Activated CD8-positive, alpha-beta T cell treated with anti-CD3 and anti-CD28 coated beads, Interleukin-2, amount 10 ng/mL, durations not matched to agents 7 days and 5 days (primary cell): ENCODE results near the gene CDK15. TPM values are rescaled to one million over a fixed set of nuclear protein-coding genes. Genes with fewer than 3 reads are reported as not detected.

Experiments
- ATAC-seq: fragments of 150-1000 bp; cut with Tn5 transposase; one replicate; pipeline ENCODE4 v1.10.0; 2021; ENCODE audit warnings: moderate library complexity
- CTCF ChIA-PET: fragments of 350-600 bp; sonication (Branson Sonifier 250); formaldehyde crosslinking; loops from one replicate; lab custom pipeline; 2021; ENCODE audit warnings: antibody characterized with exemption; lab: Charles Lee
- POLR2A ChIA-PET: fragments of 350-600 bp; sonication (Branson Sonifier 250); formaldehyde crosslinking; loops from one replicate; lab custom pipeline; 2021; ENCODE audit warnings: antibody characterized with exemption; lab: Charles Lee
- DNase-seq: peaks from one replicate; pipeline ENCODE4 v3.0.0-alpha.2; 2020
- H3K27ac Mint-ChIP-seq: one replicate; pipeline ENCODE4 v1.8.0; 2021; ENCODE audit warnings: mild to moderate bottlenecking, mixed read lengths
- H3K27me3 Mint-ChIP-seq: one replicate; pipeline ENCODE4 v1.8.0; 2021; ENCODE audit warnings: low read depth, mixed read lengths
- H3K36me3 Mint-ChIP-seq: one replicate; pipeline ENCODE4 v1.8.0; 2021; ENCODE audit warnings: low read depth, mixed read lengths
- H3K4me1 Mint-ChIP-seq: one replicate; pipeline ENCODE4 v1.8.0; 2021; ENCODE audit warnings: low read depth, mixed read lengths
- H3K4me3 Mint-ChIP-seq: one replicate; pipeline ENCODE4 v1.8.0; 2021; ENCODE audit warnings: mild to moderate bottlenecking, mixed read lengths
- H3K9me3 Mint-ChIP-seq: one replicate; pipeline ENCODE4 v1.8.0; 2022; ENCODE audit warnings: mixed read lengths; ENCODE audit not compliant: insufficient read depth
- total RNA-seq, 2 experiments: library from RNA; stranded (reverse); gene quantifications; one replicate each; pipeline ENCODE4 v1.2.3, GENCODE V29; 2021

The CDK15 gene
- total RNA-seq, 2 experiments from 2014 or later: not detected

DNA sequence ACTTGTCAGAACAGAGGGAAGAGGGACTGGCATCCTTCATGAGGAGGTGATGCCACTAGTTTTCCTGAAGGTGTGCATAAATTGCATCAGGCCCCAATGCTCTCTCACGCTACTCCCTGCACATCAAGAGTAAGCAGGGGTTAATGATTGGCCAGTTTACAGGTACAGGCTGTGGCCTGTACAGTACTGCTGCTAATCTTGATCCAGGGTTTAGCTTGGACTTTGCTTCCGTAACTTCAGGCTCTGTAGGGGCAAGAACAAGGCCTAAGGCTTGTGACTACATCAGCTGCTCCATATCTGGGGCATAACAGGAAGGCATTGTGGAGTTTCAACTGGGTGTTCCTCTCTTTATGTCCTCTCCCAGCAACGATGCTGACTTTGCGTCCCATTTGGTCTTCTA lies 130.5 kb downstream of the CDK15 start:
- DNase-seq (no peak), ATAC-seq (no peak)
- peaks cover 7% of the 10 kb centered on the region for H3K27me3 Mint-ChIP-seq
- CTCF ChIA-PET: no interaction called here
- no peaks in the 10 kb centered on the region for H3K9me3 Mint-ChIP-seq
- H3K36me3 Mint-ChIP-seq: no peaks in the 10 kb centered on the region
- POLR2A ChIA-PET: no interaction called here
- H3K27ac Mint-ChIP-seq: no peak overlapping the region
- H3K4me3 Mint-ChIP-seq: no peak overlapping the region
- no peaks in the 10 kb centered on the region for H3K4me1 Mint-ChIP-seq

GRCh38 chr2:201937343-201937742 lies 131.0 kb downstream of the CDK15 start:
- H3K27ac Mint-ChIP-seq: no peak overlapping the region
- no peaks in the 10 kb centered on the region for H3K9me3 Mint-ChIP-seq
- H3K36me3 Mint-ChIP-seq: no peaks in the 10 kb centered on the region
- no peak for DNase-seq
- H3K27me3 Mint-ChIP-seq: peaks cover 7% of the 10 kb centered on the region
- ATAC-seq: no peak
- no peaks in the 10 kb centered on the region for H3K4me1 Mint-ChIP-seq
- ChIA-PET POLR2A (no interaction called here), CTCF (no interaction called here)
- H3K4me3 Mint-ChIP-seq: no peak overlapping the region

GRCh38 chr2:201938156-201938775 lies 131.9 kb downstream of the CDK15 start:
- ATAC-seq: no peak
- Mint-ChIP-seq H3K27ac (no peak overlapping the region), H3K9me3 (no peaks in the 10 kb centered on the region), H3K27me3 (peaks cover 2% of the 10 kb centered on the region), H3K4me3 (no peak overlapping the region), H3K4me1 (no peaks in the 10 kb centered on the region), H3K36me3 (no peaks in the 10 kb centered on the region)
- POLR2A ChIA-PET: no interaction called here
- CTCF ChIA-PET: no interaction called here
- DNase-seq: no peak

DNA sequence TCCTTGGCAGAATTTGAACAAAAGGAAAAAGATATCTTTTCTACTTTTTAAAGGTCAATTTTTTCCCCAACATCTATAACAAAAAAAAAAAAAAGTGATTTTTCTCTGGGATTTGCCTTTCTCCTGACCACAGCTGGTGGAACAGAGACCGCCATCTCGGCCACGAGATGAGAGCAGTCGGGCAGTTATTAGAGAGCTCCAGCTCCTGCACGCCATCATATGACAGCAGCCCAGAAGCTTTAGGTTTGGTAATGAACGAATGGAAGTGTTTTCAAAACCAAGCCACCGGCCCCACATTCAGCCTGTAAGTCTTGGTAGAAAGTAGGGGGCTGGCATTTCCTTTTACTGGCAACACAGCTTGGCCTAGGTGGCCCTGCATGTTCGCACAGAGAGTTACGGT lies 132.4 kb downstream of the CDK15 start:
- Mint-ChIP-seq H3K27me3 (peaks cover 2% of the 10 kb centered on the region), H3K4me1 (no peaks in the 10 kb centered on the region), H3K9me3 (no peaks in the 10 kb centered on the region), H3K4me3 (no peak overlapping the region), H3K27ac (no peak overlapping the region), H3K36me3 (no peaks in the 10 kb centered on the region)
- POLR2A ChIA-PET: no interaction called here
- DNase-seq (no peak), ATAC-seq (no peak)
- CTCF ChIA-PET: no interaction called here

DNA sequence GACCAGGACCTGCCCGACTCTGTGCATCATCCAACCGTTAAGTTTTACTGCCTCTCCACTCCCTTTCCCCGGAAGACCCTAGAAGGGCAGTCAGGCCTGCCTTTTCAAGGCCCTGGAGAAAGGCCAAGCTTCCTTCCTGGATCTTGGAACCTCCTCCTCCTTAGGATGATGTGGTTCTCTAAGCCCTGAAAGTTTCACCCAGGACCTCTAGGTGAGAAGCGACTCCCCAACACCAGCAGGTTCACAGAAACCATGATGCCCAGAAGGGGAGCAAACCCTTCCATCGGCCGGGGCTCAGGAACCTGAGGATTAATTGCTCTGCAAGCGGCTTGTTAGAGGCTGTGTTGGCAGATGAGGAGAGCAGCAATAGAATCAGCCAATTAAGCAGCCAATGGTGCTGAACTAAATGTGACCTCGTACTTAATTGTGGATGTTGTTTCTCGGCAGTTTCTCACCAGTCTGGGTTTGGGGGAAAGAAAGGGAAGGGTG lies 133.2 kb downstream of the CDK15 start:
- no peak for DNase-seq
- CTCF ChIA-PET: no interaction called here
- ATAC-seq: no peak
- Mint-ChIP-seq H3K9me3 (no peaks in the 10 kb centered on the region), H3K36me3 (no peaks in the 10 kb centered on the region), H3K27me3 (peaks cover 2% of the 10 kb centered on the region), H3K27ac (no peak overlapping the region), H3K4me3 (no peak overlapping the region), H3K4me1 (no peaks in the 10 kb centered on the region)
- POLR2A ChIA-PET: no interaction called here

GRCh38 chr2:201942531-201942930 lies 136.2 kb downstream of the CDK15 start:
- DNase-seq: no peak
- POLR2A ChIA-PET: no interaction called here
- Mint-ChIP-seq H3K4me1 (no peaks in the 10 kb centered on the region), H3K27me3 (peaks cover 2% of the 10 kb centered on the region), H3K27ac (no peak overlapping the region), H3K36me3 (no peaks in the 10 kb centered on the region), H3K9me3 (no peaks in the 10 kb centered on the region), H3K4me3 (no peak overlapping the region)
- CTCF ChIA-PET: no interaction called here
- ATAC-seq: no peak

Other genes with a start within 250 kb of the CDK15 start
- 10 to 100 TPM; 24.0 TPM for gene TMEM237, start 163.0 kb upstream of the CDK15 start, total RNA-seq
- gene MPP4, start 107.9 kb upstream of the CDK15 start, total RNA-seq: not detected
- 10 to 100 TPM; 13.9 to 15.6 TPM for gene ALS2, start 25.6 kb upstream of the CDK15 start, total RNA-seq
- under 1 TPM in 1 of 2 experiments, not detected in 1; 0.08 TPM for gene FZD7, start 227.3 kb downstream of the CDK15 start, total RNA-seq